HEK293 (cell line): ENCODE results near the gene COL19A1.

Experiments used
- CTCF ChIA-PET: fragments of 350-600 bp; formaldehyde crosslinking; extraction: SDS; loops from one replicate; lab custom pipeline; 2021; ENCODE audit warnings: antibody characterized with exemption; lab: Yijun Ruan, JAX
- POLR2A ChIA-PET: fragments of 300-600 bp; formaldehyde crosslinking; extraction: SDS; loops from one replicate; lab custom pipeline; 2020; ENCODE audit warnings: antibody characterized with exemption, inconsistent platforms; lab: Yijun Ruan, JAX
- H3K27ac ChIP-seq: fragments of 200-500 bp; sonication (Bioruptor generic); 2 replicates; pipeline ENCODE4 v1.5.1; 2014; ENCODE audit warnings: low read depth, low read length, control low read depth, inconsistent platforms; ENCODE audit errors: extremely low read depth
- H3K36me3 ChIP-seq, 2 experiments: fragments of 200-500 bp in 1 of 2; sonication (Bioruptor generic) in 1 of 2; 1 replicate in 1 of 2; 2 replicates in 1 of 2; pipeline ENCODE4 v1.5.1; 2014 to 2017; ENCODE audit warnings: inconsistent platforms in 2 of 2, low read length in 2 of 2; ENCODE audit not compliant: control insufficient read depth in 2 of 2, insufficient read depth in 1 of 2
- H3K4me1 ChIP-seq: fragments of 200-500 bp; sonication (Bioruptor generic); 2 replicates; pipeline ENCODE4 v1.5.1; 2014; ENCODE audit warnings: mild to moderate bottlenecking, low read length, inconsistent platforms; ENCODE audit not compliant: control insufficient read depth, insufficient read depth
- H3K4me3 ChIP-seq: 2 replicates; pipeline ENCODE4 v1.5.1; 2011; ENCODE audit warnings: low read depth, mild to moderate bottlenecking, control low read depth, low read length, moderate library complexity
- H3K9me3 ChIP-seq: fragments of 200-500 bp; sonication (Bioruptor generic); 2 replicates; pipeline ENCODE4 v1.5.1; 2014; ENCODE audit warnings: low read depth, low read length, inconsistent platforms; ENCODE audit not compliant: control insufficient read depth, insufficient read depth
- EGR2 ChIP-seq: fragments of 450-650 bp; formaldehyde crosslinking; IDR thresholded peaks from 2 replicates; pipeline ENCODE4 v1.5.1; 2016; ENCODE audit warnings: low read depth, missing biosample characterization, missing genetic modification characterization
- KLF9 ChIP-seq: fragments of 450-650 bp; formaldehyde crosslinking; IDR thresholded peaks from 2 replicates; pipeline ENCODE4 v1.5.1; 2016; ENCODE audit warnings: missing biosample characterization, missing genetic modification characterization, low read depth
- YY2 ChIP-seq: fragments of 450-650 bp; formaldehyde crosslinking; IDR thresholded peaks from 2 replicates; pipeline ENCODE4 v1.5.1; 2016; ENCODE audit warnings: missing biosample characterization, missing genetic modification characterization
- ZBTB20 ChIP-seq: fragments of 450-650 bp; formaldehyde crosslinking; IDR thresholded peaks from 2 replicates; pipeline ENCODE4 v1.5.1; 2016; ENCODE audit warnings: missing biosample characterization, missing genetic modification characterization
- ZBTB48 ChIP-seq: fragments of 450-650 bp; formaldehyde crosslinking; IDR thresholded peaks from 2 replicates; pipeline ENCODE4 v1.5.1; 2016; ENCODE audit warnings: missing biosample characterization, missing genetic modification characterization
- ZFP37 ChIP-seq: fragments of 450-650 bp; formaldehyde crosslinking; IDR thresholded peaks from 2 replicates; pipeline ENCODE4 v1.5.1; 2016; ENCODE audit warnings: missing biosample characterization, missing genetic modification characterization
- ZFP41 ChIP-seq: fragments of 450-650 bp; formaldehyde crosslinking; IDR thresholded peaks from 2 replicates; pipeline ENCODE4 v1.5.1; 2016; ENCODE audit warnings: missing biosample characterization, missing genetic modification characterization, borderline replicate concordance
- ZNF155 ChIP-seq: fragments of 450-650 bp; formaldehyde crosslinking; IDR thresholded peaks from 2 replicates; pipeline ENCODE4 v1.5.1; 2016; ENCODE audit warnings: missing biosample characterization, missing genetic modification characterization
- ZNF266 ChIP-seq: fragments of 450-650 bp; formaldehyde crosslinking; IDR thresholded peaks from 2 replicates; pipeline ENCODE4 v1.5.1; 2016; ENCODE audit warnings: missing biosample characterization, missing genetic modification characterization, low read depth
- ZNF354C ChIP-seq: fragments of 450-650 bp; formaldehyde crosslinking; IDR thresholded peaks from 2 replicates; pipeline ENCODE4 v1.5.1; 2016; ENCODE audit warnings: missing biosample characterization, missing genetic modification characterization, low read depth, borderline replicate concordance
- ZNF521 ChIP-seq: fragments of 450-650 bp; formaldehyde crosslinking; IDR thresholded peaks from 2 replicates; pipeline ENCODE4 v1.5.1; 2017; ENCODE audit warnings: missing biosample characterization, mild to moderate bottlenecking, missing genetic modification characterization
- ZNF658 ChIP-seq: fragments of 450-650 bp; formaldehyde crosslinking; IDR thresholded peaks from 2 replicates; pipeline ENCODE4; 2016; ENCODE audit warnings: missing biosample characterization, missing genetic modification characterization
- ZNF660 ChIP-seq: fragments of 450-650 bp; IDR thresholded peaks from 2 replicates; pipeline ENCODE4 v1.5.1; 2018; ENCODE audit warnings: missing biosample characterization, mild to moderate bottlenecking, missing genetic modification characterization
- ZNF785 ChIP-seq: fragments of 450-650 bp; formaldehyde crosslinking; IDR thresholded peaks from 2 replicates; pipeline ENCODE4 v1.5.1; 2016; ENCODE audit warnings: missing biosample characterization, missing genetic modification characterization
- ZSCAN30 ChIP-seq: fragments of 450-650 bp; IDR thresholded peaks from 2 replicates; pipeline ENCODE4 v1.5.1; 2018; ENCODE audit warnings: missing biosample characterization, mild to moderate bottlenecking, missing genetic modification characterization, moderate library complexity
- TF ChIP-seq, protein P1 (sequence below): fragments of 450-650 bp; formaldehyde crosslinking; IDR thresholded peaks from 2 replicates; pipeline ENCODE4 v1.5.1; 2016; ENCODE audit warnings: missing biosample characterization, missing genetic modification characterization
- TF ChIP-seq, protein P2 (sequence below): fragments of 450-650 bp; formaldehyde crosslinking; IDR thresholded peaks from 2 replicates; pipeline ENCODE4 v1.5.1; 2016; ENCODE audit warnings: missing biosample characterization, missing genetic modification characterization
- TF ChIP-seq, protein P3 (sequence below): fragments of 450-650 bp; IDR thresholded peaks from 2 replicates; pipeline ENCODE4 v1.5.1; 2018; ENCODE audit warnings: missing biosample characterization, missing genetic modification characterization
- TF ChIP-seq, protein P4 (sequence below): fragments of 450-650 bp; formaldehyde crosslinking; IDR thresholded peaks from 2 replicates; pipeline ENCODE4 v1.5.1; 2017; ENCODE audit warnings: missing biosample characterization, missing genetic modification characterization
- TF ChIP-seq, protein P5 (sequence below): fragments of 450-650 bp; formaldehyde crosslinking; IDR thresholded peaks from 2 replicates; pipeline ENCODE4 v1.5.1; 2016; ENCODE audit warnings: missing biosample characterization, missing genetic modification characterization
- TF ChIP-seq, protein P6 (sequence below): fragments of 450-650 bp; formaldehyde crosslinking; IDR thresholded peaks from 2 replicates; pipeline ENCODE4 v1.5.1; 2016; ENCODE audit warnings: missing biosample characterization, missing genetic modification characterization

Gene COL19A1

DNA sequence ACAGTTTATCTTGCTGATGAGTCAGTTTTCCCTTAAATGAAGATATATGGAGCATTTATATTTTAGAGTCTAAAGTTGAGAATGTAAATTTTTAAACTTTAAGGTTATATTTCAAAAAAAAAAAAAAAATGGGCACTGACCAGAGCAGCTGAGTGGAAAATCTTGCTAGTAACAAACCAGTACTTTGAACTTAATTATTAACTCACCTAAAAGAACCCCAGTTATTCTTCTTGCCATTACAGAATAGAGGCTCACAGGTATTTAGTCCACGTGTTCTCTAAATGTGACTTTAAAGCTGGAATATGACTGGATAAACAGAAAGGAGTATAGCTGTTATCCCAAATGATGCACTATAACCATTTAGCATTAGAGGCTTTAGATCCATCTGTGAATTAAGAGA is 258.1 kb downstream of the COL19A1 start:
- Histone ChIP-seq H3K27ac (no peak overlapping the region), H3K36me3 (no peaks in the 10 kb centered on the region)
- TF ChIP-seq ZNF785 (tag by site-specific recombination): no peak
- TF ChIP-seq, protein P1, sequence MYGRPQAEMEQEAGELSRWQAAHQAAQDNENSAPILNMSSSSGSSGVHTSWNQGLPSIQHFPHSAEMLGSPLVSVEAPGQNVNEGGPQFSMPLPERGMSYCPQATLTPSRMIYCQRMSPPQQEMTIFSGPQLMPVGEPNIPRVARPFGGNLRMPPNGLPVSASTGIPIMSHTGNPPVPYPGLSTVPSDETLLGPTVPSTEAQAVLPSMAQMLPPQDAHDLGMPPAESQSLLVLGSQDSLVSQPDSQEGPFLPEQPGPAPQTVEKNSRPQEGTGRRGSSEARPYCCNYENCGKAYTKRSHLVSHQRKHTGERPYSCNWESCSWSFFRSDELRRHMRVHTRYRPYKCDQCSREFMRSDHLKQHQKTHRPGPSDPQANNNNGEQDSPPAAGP (tag by site-specific recombination): no peak
- TF ChIP-seq, protein P2, sequence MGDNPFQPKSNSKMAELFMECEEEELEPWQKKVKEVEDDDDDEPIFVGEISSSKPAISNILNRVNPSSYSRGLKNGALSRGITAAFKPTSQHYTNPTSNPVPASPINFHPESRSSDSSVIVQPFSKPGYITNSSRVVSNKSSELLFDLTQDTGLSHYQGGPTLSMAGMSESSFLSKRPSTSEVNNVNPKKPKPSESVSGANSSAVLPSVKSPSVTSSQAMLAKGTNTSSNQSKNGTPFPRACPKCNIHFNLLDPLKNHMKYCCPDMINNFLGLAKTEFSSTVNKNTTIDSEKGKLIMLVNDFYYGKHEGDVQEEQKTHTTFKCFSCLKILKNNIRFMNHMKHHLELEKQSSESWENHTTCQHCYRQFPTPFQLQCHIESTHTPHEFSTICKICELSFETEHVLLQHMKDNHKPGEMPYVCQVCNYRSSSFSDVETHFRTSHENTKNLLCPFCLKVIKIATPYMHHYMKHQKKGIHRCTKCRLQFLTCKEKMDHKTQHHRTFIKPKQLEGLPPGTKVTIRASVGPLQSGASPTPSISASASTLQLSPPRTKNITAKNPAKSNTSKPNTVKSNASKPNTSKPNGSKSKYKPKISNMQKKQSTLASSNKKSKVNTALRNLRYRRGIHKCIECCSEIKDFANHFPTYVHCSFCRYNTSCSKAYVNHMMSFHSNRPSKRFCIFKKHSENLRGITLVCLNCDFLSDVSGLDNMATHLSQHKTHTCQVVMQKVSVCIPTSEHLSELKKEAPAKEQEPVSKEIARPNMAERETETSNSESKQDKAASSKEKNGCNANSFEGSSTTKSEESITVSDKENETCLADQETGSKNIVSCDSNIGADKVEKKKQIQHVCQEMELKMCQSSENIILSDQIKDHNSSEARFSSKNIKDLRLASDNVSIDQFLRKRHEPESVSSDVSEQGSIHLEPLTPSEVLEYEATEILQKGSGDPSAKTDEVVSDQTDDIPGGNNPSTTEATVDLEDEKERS (tag by site-specific recombination): no peak
- TF ChIP-seq ZBTB48: no peak
- no peak for TF ChIP-seq ZFP37 (tag by site-specific recombination)
- TF ChIP-seq, all 188 proteins: peak for 0
- Histone ChIP-seq H3K4me1 (no peaks in the 10 kb centered on the region), H3K9me3 (no peaks in the 10 kb centered on the region), H3K4me3 (no peak overlapping the region)
- CTCF ChIA-PET: interaction anchor here (0.6 to 1.1 kb wide), 2 partner anchors 13 to 17 kb away, joined by 4 to 8 read pairs; no protein-coding TSS in a partner anchor
- POLR2A ChIA-PET: no interaction called here

DNA sequence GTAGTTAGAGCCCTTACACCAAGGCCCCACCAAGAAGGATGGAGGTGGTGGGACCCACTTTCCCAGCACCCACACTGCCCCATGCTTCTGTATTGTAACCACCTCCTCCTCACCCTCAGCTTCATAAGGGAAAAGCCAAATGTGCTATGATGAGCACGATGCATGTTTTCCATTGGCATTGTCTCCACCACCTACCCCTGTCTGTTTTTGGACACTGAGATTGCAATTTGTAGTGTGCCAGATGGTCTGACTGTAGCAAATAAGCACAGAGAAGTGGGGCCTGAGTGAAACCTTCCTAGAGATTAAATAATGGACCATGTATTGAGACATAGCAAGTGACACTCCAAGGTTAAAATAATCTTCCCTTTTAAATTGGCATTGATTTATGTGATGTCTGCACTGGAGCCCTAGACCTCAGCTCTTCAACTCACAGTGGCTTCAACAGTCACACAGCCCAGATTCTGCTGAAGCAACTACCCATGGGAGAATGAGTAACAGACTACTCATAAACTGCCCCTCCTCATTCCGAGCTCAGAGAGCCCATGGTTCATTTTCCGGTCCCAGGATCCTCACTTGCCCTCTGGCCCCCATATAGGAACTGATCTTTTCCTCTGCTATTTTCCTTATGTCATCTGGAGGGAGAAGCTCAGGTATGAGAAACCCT is 258.7 kb downstream of the COL19A1 start:
- H3K27ac ChIP-seq: no peak overlapping the region
- CTCF ChIA-PET: interaction anchor here (0.6 to 1.3 kb wide), 6 partner anchors 14 to 756 kb away, joined by 3 to 8 read pairs (median 4); no protein-coding TSS in a partner anchor

DNA sequence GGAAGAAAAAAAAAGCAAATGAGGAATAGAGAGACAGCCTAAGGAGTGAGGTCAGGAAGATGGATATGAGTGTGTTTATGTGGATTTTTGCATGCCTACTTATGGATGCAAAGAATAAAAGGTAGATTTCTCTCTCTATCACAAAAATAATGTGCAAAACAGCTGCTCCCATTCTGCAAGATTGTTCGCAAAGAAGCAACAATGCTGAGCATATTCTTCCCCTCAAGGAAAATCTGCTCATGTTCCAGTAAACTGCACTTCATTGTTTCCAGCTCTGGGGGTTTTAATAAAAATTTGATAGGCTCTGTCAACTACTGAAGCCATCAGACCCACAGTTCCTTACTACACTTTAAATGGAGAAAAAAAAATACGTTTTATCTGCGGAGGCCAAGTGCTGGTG is 259.2 kb downstream of the COL19A1 start:
- POLR2A ChIA-PET: no interaction called here
- CTCF ChIA-PET: interaction anchor here (0.6 to 1.3 kb wide), 3 partner anchors 41 to 756 kb away, joined by 3 to 5 read pairs (median 3); no protein-coding TSS in a partner anchor
- Histone ChIP-seq H3K36me3 (no peaks in the 10 kb centered on the region), H3K27ac (no peak overlapping the region), H3K4me3 (no peak overlapping the region), H3K9me3 (no peaks in the 10 kb centered on the region), H3K4me1 (no peaks in the 10 kb centered on the region)
- no peak for TF ChIP-seq ZNF658 (tag by site-specific recombination)
- TF ChIP-seq, protein P3, sequence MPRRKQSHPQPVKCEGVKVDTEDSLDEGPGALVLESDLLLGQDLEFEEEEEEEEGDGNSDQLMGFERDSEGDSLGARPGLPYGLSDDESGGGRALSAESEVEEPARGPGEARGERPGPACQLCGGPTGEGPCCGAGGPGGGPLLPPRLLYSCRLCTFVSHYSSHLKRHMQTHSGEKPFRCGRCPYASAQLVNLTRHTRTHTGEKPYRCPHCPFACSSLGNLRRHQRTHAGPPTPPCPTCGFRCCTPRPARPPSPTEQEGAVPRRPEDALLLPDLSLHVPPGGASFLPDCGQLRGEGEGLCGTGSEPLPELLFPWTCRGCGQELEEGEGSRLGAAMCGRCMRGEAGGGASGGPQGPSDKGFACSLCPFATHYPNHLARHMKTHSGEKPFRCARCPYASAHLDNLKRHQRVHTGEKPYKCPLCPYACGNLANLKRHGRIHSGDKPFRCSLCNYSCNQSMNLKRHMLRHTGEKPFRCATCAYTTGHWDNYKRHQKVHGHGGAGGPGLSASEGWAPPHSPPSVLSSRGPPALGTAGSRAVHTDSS (tag by site-specific recombination): no peak
- TF ChIP-seq ZNF354C (tag by site-specific recombination): no peak
- no peak for TF ChIP-seq ZNF521 (tag by site-specific recombination)
- no peak for TF ChIP-seq ZFP41 (tag by site-specific recombination)
- TF ChIP-seq, protein P4, sequence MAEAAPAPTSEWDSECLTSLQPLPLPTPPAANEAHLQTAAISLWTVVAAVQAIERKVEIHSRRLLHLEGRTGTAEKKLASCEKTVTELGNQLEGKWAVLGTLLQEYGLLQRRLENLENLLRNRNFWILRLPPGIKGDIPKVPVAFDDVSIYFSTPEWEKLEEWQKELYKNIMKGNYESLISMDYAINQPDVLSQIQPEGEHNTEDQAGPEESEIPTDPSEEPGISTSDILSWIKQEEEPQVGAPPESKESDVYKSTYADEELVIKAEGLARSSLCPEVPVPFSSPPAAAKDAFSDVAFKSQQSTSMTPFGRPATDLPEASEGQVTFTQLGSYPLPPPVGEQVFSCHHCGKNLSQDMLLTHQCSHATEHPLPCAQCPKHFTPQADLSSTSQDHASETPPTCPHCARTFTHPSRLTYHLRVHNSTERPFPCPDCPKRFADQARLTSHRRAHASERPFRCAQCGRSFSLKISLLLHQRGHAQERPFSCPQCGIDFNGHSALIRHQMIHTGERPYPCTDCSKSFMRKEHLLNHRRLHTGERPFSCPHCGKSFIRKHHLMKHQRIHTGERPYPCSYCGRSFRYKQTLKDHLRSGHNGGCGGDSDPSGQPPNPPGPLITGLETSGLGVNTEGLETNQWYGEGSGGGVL (tag by site-specific recombination): no peak

More for the DNA sequence above, 258.7 kb downstream of the COL19A1 start:
- H3K36me3 ChIP-seq: no peaks in the 10 kb centered on the region
- no peaks in the 10 kb centered on the region for H3K9me3 ChIP-seq
- TF ChIP-seq ZNF155 (tag by site-specific recombination): no peak
- no peak for TF ChIP-seq EGR2 (tag by site-specific recombination)
- TF ChIP-seq ZNF266 (tag by site-specific recombination): no peak
- TF ChIP-seq, protein P5, sequence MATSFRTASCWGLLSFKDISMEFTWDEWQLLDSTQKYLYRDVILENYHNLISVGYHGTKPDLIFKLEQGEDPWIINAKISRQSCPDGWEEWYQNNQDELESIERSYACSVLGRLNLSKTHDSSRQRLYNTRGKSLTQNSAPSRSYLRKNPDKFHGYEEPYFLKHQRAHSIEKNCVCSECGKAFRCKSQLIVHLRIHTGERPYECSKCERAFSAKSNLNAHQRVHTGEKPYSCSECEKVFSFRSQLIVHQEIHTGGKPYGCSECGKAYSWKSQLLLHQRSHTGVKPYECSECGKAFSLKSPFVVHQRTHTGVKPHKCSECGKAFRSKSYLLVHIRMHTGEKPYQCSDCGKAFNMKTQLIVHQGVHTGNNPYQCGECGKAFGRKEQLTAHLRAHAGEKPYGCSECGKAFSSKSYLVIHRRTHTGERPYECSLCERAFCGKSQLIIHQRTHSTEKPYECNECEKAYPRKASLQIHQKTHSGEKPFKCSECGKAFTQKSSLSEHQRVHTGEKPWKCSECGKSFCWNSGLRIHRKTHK (tag by site-specific recombination): no peak
- no peak for TF ChIP-seq ZBTB20 (tag by site-specific recombination)
- TF ChIP-seq KLF9: no peak
- TF ChIP-seq ZNF660: no peak
- TF ChIP-seq ZSCAN30 (tag by site-specific recombination): no peak
- TF ChIP-seq, protein P6, sequence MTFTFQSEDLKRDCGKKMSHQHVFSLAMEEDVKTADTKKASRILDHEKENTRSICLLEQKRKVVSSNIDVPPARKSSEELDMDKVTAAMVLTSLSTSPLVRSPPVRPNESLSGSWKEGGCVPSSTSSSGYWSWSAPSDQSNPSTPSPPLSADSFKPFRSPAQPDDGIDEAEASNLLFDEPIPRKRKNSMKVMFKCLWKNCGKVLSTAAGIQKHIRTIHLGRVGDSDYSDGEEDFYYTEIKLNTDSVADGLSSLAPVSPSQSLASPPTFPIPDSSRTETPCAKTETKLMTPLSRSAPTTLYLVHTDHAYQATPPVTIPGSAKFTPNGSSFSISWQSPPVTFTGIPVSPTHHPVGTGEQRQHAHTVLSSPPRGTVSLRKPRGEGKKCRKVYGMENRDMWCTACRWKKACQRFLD: no peak
- TF ChIP-seq YY2: no peak
- H3K4me3 ChIP-seq: no peak overlapping the region
- no peaks in the 10 kb centered on the region for H3K4me1 ChIP-seq
- POLR2A ChIA-PET: no interaction called here
